Spleen (tissue), 7 donors: Measurements from ENCODE around the gene CNOT11.

Experiments used
- POLR2AphosphoS5 ChIP-seq, 3 donors: sonication (generic); formaldehyde crosslinking; IDR thresholded peaks; one replicate each; pipeline ENCODE4 v1.5.1; 2017; ENCODE audit warnings: antibody characterized with exemption in 3 of 3
- TF ChIP-seq, protein P1 (sequence below), 11 experiments: fragments of 200-600 bp in 7 of 11; fragments of 450-650 bp in 4 of 11; sonication (generic) in 4 of 11; IDR thresholded peaks in 8 of 11; conservative IDR thresholded peaks in 3 of 11; 1 replicate in 7 of 11; 2 replicates in 4 of 11; pipeline versions ENCODE4 v1.4.0 to v1.8.0; 2016 to 2021; ENCODE audit warnings: antibody characterized with exemption in 11 of 11, inconsistent platforms in 4 of 11, mild to moderate bottlenecking in 1 of 11
- donor health status: DM: no; HTN: no; CAD: no; lungs with moderate emphysema.
- donor health status: DM: no; HTN: no; CAD: no.
- donor health status: DM: no; HTN: no; CAD: no.

DNA sequence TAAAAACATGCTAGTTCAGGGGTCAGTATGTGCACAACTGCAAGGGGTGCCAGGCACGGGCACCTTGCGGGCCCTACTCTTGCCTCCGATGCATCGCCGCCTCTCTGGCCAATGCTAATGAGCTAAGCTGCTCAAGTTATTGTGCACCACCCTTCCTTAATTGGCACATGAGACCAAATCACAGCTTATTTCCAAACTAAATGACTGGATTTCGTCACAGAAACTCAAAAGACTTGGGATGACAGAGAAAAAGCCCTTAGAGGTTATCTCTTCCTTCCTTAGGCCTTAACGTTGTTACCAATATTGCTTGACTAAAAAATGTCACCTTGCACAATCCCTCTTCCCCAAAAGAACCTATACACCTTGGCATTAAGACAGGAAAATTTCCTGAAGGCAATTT is 48.1 kb downstream of the CNOT11 start:
- TF ChIP-seq, protein P1, sequence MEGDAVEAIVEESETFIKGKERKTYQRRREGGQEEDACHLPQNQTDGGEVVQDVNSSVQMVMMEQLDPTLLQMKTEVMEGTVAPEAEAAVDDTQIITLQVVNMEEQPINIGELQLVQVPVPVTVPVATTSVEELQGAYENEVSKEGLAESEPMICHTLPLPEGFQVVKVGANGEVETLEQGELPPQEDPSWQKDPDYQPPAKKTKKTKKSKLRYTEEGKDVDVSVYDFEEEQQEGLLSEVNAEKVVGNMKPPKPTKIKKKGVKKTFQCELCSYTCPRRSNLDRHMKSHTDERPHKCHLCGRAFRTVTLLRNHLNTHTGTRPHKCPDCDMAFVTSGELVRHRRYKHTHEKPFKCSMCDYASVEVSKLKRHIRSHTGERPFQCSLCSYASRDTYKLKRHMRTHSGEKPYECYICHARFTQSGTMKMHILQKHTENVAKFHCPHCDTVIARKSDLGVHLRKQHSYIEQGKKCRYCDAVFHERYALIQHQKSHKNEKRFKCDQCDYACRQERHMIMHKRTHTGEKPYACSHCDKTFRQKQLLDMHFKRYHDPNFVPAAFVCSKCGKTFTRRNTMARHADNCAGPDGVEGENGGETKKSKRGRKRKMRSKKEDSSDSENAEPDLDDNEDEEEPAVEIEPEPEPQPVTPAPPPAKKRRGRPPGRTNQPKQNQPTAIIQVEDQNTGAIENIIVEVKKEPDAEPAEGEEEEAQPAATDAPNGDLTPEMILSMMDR (IDR thresholded peaks at IDR 0.05 in 8 of 11, conservative IDR thresholded peaks at IDR 0.05 in 3 of 11) = no peak
- TF ChIP-seq POLR2AphosphoS5 (IDR thresholded peaks at IDR 0.05) = peak in 2 of 3 donors; percentile 21 to 38
